Upper lobe of left lung (tissue), 6 donors: Measurements from ENCODE around the gene GMFB. TPM values are rescaled to one million over a fixed set of nuclear protein-coding genes. Genes with fewer than 3 reads are reported as not detected.
A peak's percentile ranks its signal among the peaks of the same experiment; 100 is the strongest.
"Not testable (repeated sequence)": the region's sequence is repeated elsewhere in the genome, so short reads cannot be mapped to it uniquely, and the experiment has no call there.

ENCODE experiments used
- ATAC-seq, 2 donors: fragments of 200-7000 bp; cut with Tn5 transposase; one replicate each; pipeline ENCODE4 v1.9.1; 2022; ENCODE audit warnings: mild to moderate bottlenecking in 2 of 2, moderate library complexity in 2 of 2; ENCODE audit not compliant: low FRiP score in 2 of 2
- DNase-seq, 2 donors: peaks; one replicate each; pipeline ENCODE4 v3.0.0-alpha.2; 2019 to 2020
- H3K27ac ChIP-seq, 4 donors: fragments of 200-600 bp; sonication (generic); one replicate each; pipeline ENCODE4 v1.5.1; 2016 to 2019
- H3K27me3 ChIP-seq, 4 donors: fragments of 200-600 bp; sonication (generic); one replicate each; pipeline ENCODE4 v1.5.1; 2017 to 2019
- H3K36me3 ChIP-seq, 4 donors: fragments of 200-600 bp; sonication (generic); one replicate each; pipeline ENCODE4 v1.5.1; 2016 to 2019
- H3K4me1 ChIP-seq, 4 donors: fragments of 200-600 bp; sonication (generic); one replicate each; pipeline ENCODE4 v1.5.1; 2018 to 2019
- H3K4me3 ChIP-seq, 4 donors: fragments of 200-600 bp; sonication (generic); one replicate each; pipeline ENCODE4 v1.5.1; 2017 to 2019; ENCODE audit warnings: mild to moderate bottlenecking in 2 of 4, moderate library complexity in 1 of 4
- H3K9me3 ChIP-seq, 4 donors: fragments of 200-600 bp; sonication (generic); one replicate each; pipeline ENCODE4 v1.5.1; 2018 to 2019
- CTCF ChIP-seq, 6 experiments: fragments of 450-650 bp in 4 of 6; fragments of 200-600 bp in 2 of 6; sonication (generic) in 2 of 6; IDR thresholded peaks; one replicate each; pipeline ENCODE4 v1.5.1; 2016 to 2019; ENCODE audit warnings: antibody characterized with exemption in 6 of 6
- EP300 ChIP-seq, 4 donors: sonication (generic); formaldehyde crosslinking; IDR thresholded peaks; one replicate each; pipeline ENCODE4 v1.5.1; 2017; ENCODE audit warnings: antibody characterized with exemption in 4 of 4, control low read depth in 2 of 4
- POLR2A ChIP-seq, 4 donors: fragments of 450-650 bp; IDR thresholded peaks; one replicate each; pipeline ENCODE4 v1.5.1; 2016 to 2017; ENCODE audit warnings: antibody characterized with exemption in 4 of 4, mild to moderate bottlenecking in 2 of 4
- POLR2AphosphoS5 ChIP-seq, 2 donors: sonication (generic); formaldehyde crosslinking; IDR thresholded peaks; one replicate each; pipeline ENCODE4 v1.5.1; 2017; ENCODE audit warnings: antibody characterized with exemption in 2 of 2
- WGBS, 2 donors: methylation state at CpG; one replicate each; pipeline ENCODE4 v1.1.5; 2017 to 2018; 5-methylcytosine and 5-hydroxymethylcytosine counted together
- total RNA-seq, 6 donors: library from RNA; depleted of rRNA in 4 of 6; stranded (reverse); fragments of >200 nt in 4 of 6; gene quantifications; one replicate each; pipeline versions ENCODE4 v1.1.0 to v1.2.1, GENCODE V29; 2016 to 2021
- donor health status: DM: no; HTN: no; CAD: no; lungs with moderate emphysema.
- donor health status: DM: no; HTN: yes; CAD: no; lungs with severe emphysema.

Gene GMFB
- total RNA-seq, 6 donors from 2014 or later = 18.0 to 72.4 (median 43.9) TPM

DNA sequence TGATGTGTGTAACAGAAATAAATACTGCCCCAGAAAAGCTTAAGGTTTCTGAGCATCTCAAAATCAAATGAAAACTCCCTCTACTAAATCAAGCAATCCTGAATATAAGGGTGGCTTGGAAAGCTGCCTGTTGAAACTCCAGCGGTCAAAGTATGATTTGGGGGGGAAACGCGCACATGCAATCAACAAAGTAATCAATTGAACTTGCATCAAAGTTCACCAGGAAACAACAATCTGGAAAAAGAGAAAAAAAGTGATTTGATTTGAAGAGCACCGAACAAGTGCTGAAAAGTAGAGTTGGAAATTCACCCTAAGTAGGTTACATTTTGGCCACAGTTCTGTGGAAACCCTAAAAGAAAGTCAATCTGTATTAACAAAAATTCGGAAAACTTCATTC is 48.3 kb downstream of the GMFB start:
- Histone ChIP-seq H3K27me3 (no peaks in the 10 kb centered on the region), H3K36me3 (no peaks in the 10 kb centered on the region), H3K4me3 (peak overlapping the region; percentile 66 to 89 (median 82)), H3K9me3 (no peaks in the 10 kb centered on the region), H3K27ac (peak overlapping the region; percentile 88 to 96 (median 92)), H3K4me1 (peaks cover 11 to 23% (median 20%) of the 10 kb centered on the region in 4 donors)
- ATAC-seq (no peak), DNase-seq (no peak)
- WGBS, 2 donors = 3 to 4% methylated on average over 5 of the region's 5 CpGs
- no peak for TF ChIP-seq CTCF (IDR thresholded peaks at IDR 0.05)

DNA sequence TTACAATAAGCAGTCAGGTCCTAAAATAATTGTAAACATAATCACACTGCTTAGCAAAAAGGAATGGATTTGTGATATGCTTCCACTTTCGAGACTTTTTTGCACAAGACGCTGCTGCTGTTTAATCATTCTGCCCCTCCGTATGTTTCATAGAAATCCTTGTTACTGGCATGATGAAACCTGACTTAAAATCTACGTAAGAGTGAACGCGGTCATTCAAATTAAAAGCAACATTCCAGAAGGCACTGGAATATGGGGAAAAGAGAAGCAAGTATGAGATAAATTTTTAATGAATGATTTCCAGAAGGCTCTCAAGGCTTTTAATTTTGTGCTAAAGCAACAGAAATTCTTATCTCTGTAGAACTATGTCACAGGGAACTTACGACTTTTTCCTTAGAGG is 48.7 kb downstream of the GMFB start:
- Histone ChIP-seq H3K4me3 (peak overlapping the region in 3 of 4 donors; percentile 80 to 89 (median 85)), H3K9me3 (no peaks in the 10 kb centered on the region), H3K4me1 (peaks cover 14 to 26% (median 24%) of the 10 kb centered on the region in 4 donors), H3K36me3 (no peaks in the 10 kb centered on the region), H3K27me3 (no peaks in the 10 kb centered on the region), H3K27ac (peak overlapping the region in 3 of 4 donors; percentile 91 to 96 (median 94))
- 60 to 72% methylated on average over 7 of the region's 7 CpGs for WGBS, 2 donors
- DNase-seq = no peak
- no peak for TF ChIP-seq POLR2A (IDR thresholded peaks at IDR 0.05)
- no peak for TF ChIP-seq CTCF (IDR thresholded peaks at IDR 0.05)
- TF ChIP-seq EP300 (IDR thresholded peaks at IDR 0.05) = no peak
- TF ChIP-seq POLR2AphosphoS5 (IDR thresholded peaks at IDR 0.05) = no peak
- no peak for ATAC-seq

DNA sequence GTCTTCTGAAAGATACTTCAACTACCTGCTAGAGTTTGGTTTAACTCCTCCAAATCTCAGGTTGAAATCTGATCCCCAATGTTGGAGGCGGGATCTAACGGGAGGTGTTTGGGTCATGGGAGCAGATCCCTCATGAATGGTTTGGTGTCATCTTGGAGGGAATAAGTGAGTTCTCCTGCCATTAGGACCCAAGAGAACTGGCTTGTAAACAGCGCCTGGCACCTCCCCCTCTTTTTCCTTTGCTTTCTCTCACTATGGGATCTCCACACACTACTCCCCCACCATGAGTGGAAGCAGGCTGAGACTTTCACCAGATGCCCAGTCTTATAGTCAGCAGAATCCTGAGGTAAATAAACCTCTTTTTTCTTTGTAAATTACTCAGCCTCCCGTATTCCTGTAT is 50.1 kb downstream of the GMFB start:
- no peaks in the 10 kb centered on the region for H3K9me3 ChIP-seq
- no peak for ATAC-seq
- TF ChIP-seq POLR2AphosphoS5 (IDR thresholded peaks at IDR 0.05) = no peak
- TF ChIP-seq POLR2A (IDR thresholded peaks at IDR 0.05) = no peak
- peaks cover 0 to 4% (median 0%) of the 10 kb centered on the region in 4 donors for H3K36me3 ChIP-seq
- no peak for DNase-seq
- H3K4me3 ChIP-seq = no peak overlapping the region
- peaks cover 14 to 36% (median 32%) of the 10 kb centered on the region in 4 donors for H3K4me1 ChIP-seq
- no peaks in the 10 kb centered on the region for H3K27me3 ChIP-seq
- H3K27ac ChIP-seq = no peak overlapping the region
- WGBS, 2 donors = 89 to 92% methylated on average over 4 of the region's 4 CpGs

- not testable (repeated sequence) for ATAC-seq, H3K36me3 ChIP-seq, H3K27ac ChIP-seq, H3K4me3 ChIP-seq, H3K9me3 ChIP-seq, DNase-seq, H3K27me3 ChIP-seq
- peaks cover 14 to 39% (median 34%) of the 10 kb centered on the region in 4 donors for H3K4me1 ChIP-seq
- 96 to 97% methylated on average over 4 of the region's 4 CpGs for WGBS, 2 donors
Measured at GRCh38 chr14:54437954-54438353, 50.8 kb downstream of the GMFB start.

GRCh38 chr14:54435500-54435981 is 53.2 kb downstream of the GMFB start:
- H3K27ac ChIP-seq = no peak overlapping the region
- 74 to 80% methylated on average over 4 of the region's 4 CpGs for WGBS, 2 donors
- TF ChIP-seq CTCF (IDR thresholded peaks at IDR 0.05) (no peak), EP300 (IDR thresholded peaks at IDR 0.05) (no peak), POLR2A (IDR thresholded peaks at IDR 0.05) (no peak), POLR2AphosphoS5 (IDR thresholded peaks at IDR 0.05) (no peak)
- H3K9me3 ChIP-seq = no peaks in the 10 kb centered on the region
- DNase-seq (no peak), ATAC-seq (no peak)
- peaks cover 14 to 36% (median 31%) of the 10 kb centered on the region in 4 donors for H3K4me1 ChIP-seq
- H3K4me3 ChIP-seq = no peak overlapping the region
- H3K27me3 ChIP-seq = no peaks in the 10 kb centered on the region
- peaks cover 0 to 10% (median 3%) of the 10 kb centered on the region in 4 donors for H3K36me3 ChIP-seq

- 94 to 95% methylated on average over 2 of the region's 2 CpGs for WGBS, 2 donors
- no peak for DNase-seq
- peaks cover 4 to 67% (median 24%) of the 10 kb centered on the region in 4 donors for H3K36me3 ChIP-seq
- TF ChIP-seq EP300 (IDR thresholded peaks at IDR 0.05) = no peak
- TF ChIP-seq POLR2AphosphoS5 (IDR thresholded peaks at IDR 0.05) = no peak
- no peak for TF ChIP-seq POLR2A (IDR thresholded peaks at IDR 0.05)
- no peak for TF ChIP-seq CTCF (IDR thresholded peaks at IDR 0.05)
- no peak overlapping the region for H3K4me3 ChIP-seq
- H3K27me3 ChIP-seq = no peaks in the 10 kb centered on the region
- H3K9me3 ChIP-seq = no peaks in the 10 kb centered on the region
- H3K27ac ChIP-seq = no peak overlapping the region
- peaks cover 0 to 4% (median under 1%) of the 10 kb centered on the region in 4 donors for H3K4me1 ChIP-seq
- ATAC-seq = no peak
Measured at GRCh38 chr14:54428527-54428926, 60.3 kb downstream of the GMFB start.
